ENCODE results near the gene GATM. TPM values are rescaled to one million over a fixed set of nuclear protein-coding genes. Genes with fewer than 3 reads are reported as not detected.
A peak's percentile ranks its signal among the peaks of the same experiment; 100 is the strongest.

GATM gene, protein sequence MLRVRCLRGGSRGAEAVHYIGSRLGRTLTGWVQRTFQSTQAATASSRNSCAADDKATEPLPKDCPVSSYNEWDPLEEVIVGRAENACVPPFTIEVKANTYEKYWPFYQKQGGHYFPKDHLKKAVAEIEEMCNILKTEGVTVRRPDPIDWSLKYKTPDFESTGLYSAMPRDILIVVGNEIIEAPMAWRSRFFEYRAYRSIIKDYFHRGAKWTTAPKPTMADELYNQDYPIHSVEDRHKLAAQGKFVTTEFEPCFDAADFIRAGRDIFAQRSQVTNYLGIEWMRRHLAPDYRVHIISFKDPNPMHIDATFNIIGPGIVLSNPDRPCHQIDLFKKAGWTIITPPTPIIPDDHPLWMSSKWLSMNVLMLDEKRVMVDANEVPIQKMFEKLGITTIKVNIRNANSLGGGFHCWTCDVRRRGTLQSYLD
- 35.6 TPM for total RNA-seq
- long read RNA-seq, transcript GATM-201 (9 exons, 2,597 nt): major isoform, 38 of 42 reads
- long read RNA-seq, partial matches to known transcripts: 0 of 42 reads
- long read RNA-seq, other reads (novel, unspliced or antisense): 3 of 42 reads

DNA sequence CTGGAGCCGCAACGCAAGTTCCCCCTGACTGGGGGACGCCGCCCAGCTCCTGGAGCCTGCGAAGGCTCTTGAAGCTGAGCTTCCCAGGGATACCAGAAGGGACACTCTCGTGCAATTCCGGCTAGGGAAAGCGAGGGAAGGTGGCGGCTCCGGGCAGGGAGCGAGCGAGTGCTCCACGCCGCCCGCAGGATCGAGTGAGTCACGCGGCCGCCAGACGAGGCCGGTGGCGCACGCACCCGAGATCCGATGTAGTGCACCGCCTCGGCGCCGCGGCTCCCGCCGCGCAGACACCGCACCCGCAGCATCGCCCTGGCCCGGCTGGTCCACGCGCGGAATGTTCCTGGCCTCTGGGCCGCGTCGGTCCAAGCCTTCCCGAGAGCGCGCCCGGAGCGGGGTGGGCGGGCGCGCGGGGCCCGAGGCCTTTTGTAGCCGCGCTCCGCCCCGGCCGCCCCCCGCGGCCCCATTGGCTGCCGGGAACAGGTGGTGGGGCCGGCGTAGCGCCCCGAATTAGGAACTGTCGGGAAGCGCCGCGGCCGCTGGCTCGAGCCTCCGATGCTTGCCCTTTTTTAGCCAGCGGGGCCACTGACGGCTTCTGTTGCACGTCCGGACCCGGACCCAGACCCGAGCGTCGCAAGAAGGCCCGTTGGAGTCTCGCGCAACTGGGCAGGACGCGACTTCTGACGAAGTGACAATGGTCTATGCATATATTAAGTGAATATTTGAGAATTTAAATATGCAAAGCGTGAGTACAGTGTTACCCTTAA is at the start of gene GATM:
Gene GATM, minus strand, starts transcription at position 396 of the 764 bp plus-strand sequence. Its CDS starts 91 bp downstream, at position 305.
- intact Hi-C loops (cut with DNase I): no loop called here
- ATAC-seq (ENCODE audit: poor library complexity): peak; percentile 97
- peak; percentile 89 for DNase-seq

DNA sequence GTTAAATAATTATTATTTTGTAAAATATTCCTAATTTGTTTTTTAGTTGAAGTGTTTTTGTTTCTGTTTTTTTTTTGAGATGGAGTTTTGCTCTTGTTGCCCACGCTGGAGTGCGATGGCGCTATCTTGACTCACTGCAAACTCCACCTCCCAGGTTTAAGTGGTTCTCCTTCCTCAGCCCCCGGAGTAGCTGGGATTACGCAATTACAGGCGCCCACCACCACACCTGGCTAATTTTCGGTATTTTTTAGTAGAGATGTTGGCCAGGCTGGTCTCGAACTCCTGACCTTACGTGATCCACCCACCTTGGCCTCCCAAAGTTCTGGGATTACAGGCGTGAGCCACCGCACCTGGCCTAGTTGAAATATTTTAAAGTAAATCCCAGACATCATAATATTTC is 48.7 kb upstream of the GATM start:
- intact Hi-C loops (cut with DNase I): no loop called here
- no peak for ATAC-seq (ENCODE audit: poor library complexity)
- DNase-seq: no peak

DNA sequence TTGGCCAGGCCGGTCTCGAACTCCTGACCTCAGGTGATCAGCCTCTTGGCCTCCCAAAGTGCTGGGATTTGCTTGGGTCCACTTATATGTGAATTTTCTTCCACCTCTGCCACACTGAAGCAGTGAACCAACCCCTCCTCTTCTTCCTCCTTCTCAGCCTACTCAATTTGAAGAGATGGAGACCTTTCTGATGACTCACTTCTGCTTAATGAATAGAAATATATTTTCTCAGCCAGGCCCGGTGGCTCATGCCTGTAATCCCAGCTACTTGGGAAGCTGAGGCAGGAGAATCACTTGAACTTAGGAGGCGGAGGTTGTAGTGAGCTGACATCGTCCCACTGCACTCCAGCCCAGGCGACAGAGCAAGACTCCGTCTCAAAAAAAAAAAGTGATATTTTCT is 46.8 kb upstream of the GATM start:
- DNase-seq: no peak
- intact Hi-C loops (cut with DNase I): no loop called here
- no peak for ATAC-seq (ENCODE audit: poor library complexity)

DNA sequence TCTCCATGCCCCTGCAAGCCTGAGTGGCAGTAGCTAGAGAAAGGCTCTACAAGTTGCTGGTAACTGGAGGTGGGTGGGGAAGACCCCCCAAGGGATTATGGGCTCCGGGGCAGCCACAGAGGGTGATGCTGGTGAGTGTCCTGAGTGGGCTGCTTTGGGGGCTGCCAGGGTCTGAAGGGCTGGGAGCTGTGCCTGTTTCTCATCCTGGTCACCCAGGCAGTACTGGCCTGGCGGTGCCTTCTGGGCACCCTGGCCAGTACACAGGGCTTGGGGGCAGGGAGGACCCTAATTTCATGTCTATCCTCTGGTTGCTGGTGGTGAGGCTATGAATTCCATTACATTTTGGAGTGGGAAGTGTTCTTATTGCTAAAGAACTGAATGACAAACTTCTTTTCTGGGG is 46.1 kb upstream of the GATM start:
- DNase-seq (no peak), ATAC-seq (ENCODE audit: poor library complexity) (no peak)
- intact Hi-C loops (cut with DNase I): no loop called here

DNA sequence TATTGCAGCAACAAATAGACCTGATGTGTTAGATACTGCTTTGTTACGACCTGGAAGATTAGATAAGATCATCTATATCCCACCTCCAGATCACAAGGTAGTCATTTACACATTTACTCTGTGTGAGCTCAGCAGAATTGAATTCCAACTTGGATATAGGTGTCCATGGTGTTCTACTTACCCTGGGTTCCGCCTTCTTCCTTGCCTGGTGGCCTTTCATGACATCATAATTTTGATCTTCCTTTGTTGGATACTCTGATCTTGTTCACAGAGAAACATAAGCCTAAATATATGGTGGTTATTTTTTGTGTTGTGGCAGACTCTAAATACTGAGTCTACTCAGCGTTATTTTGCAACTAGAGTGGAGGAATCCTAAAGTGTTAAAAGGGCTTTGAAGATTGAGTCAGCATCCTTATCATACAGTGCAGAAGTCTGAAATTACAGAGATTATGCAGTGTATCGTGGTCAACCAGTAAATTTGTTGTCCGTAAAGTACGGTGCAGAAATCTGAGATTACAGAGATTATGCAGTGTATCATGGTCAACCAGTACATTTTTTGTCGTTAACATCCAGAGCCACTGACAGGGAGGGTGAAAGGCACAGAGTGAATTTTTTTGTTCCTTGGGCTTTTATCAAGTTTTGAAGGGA is 39.1 kb upstream of the GATM start:
- DNase-seq (no peak), ATAC-seq (ENCODE audit: poor library complexity) (no peak)
- intact Hi-C loops (cut with DNase I): no loop called here

DNA sequence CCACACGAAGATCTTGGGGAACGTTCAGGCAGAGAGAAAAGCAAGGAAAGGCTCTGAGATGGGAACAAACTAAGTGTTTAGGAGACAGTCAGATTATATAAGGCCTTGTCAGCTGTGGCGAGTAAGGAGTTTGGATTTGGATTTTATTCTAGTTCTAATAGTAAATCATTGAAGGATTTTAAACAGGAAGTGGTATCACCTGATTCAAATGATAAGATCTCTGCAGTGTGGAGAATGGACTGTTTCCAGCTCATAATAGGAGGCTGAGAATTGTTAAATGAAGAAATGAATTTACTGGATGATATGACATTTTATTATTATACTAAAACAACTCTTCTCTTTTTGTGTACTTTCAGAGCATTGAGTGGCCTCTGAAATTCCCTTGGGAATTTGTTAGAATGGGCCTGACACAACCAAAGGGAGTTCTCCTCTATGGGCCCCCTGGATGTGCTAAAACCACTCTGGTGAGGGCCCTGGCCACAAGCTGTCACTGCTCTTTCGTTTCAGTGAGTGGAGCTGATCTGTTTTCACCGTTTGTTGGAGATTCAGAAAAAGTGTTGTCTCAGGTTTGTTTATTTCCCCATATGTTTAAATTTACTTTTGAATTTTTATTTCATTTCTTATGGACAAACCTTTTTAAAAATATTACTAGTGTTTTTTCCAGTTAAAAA is 36.0 kb upstream of the GATM start:
- intact Hi-C loops (cut with DNase I): no loop called here
- DNase-seq (no peak), ATAC-seq (ENCODE audit: poor library complexity) (no peak)

DNA sequence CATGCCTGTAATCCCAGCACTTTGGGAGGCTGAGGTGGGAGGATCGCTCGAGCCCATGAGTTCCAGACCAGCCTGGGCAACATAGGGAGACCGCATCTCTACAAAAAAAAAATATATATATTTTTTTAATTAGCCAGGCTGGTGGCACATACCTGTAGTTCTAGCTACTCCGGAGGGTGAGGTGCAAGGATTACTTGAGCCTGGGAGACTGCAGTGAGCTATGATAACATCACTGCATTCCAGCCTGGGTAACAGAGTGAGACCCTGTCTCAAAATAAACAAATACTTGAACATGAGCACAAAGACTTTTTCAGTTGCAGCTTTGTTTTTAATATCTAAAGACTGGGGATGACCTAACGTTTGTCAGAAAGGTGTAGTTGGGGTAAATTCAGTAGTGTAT is 31.3 kb upstream of the GATM start:
- intact Hi-C loops (cut with DNase I): no loop called here
- ATAC-seq (ENCODE audit: poor library complexity) (no peak), DNase-seq (no peak)

DNA sequence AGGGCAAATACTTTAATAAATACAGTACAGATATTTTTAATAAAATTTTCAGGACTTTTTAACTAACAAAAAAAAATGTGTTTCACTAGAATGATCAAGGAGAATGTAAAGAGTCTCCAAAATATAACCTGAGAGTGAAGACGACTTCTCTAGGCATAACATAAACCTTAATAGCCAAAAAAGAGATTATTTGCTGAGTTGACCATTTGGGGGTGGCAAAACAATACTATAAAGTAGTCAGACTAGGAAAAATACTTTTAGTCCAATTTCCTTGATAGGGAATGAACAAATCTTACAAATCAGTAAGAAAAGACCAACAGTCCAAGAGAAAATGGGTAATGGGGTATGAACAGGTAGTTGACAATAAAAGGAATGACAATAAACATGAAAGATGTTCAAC is 29.4 kb upstream of the GATM start:
- DNase-seq (no peak), ATAC-seq (ENCODE audit: poor library complexity) (no peak)
- intact Hi-C loops (cut with DNase I): no loop called here

DNA sequence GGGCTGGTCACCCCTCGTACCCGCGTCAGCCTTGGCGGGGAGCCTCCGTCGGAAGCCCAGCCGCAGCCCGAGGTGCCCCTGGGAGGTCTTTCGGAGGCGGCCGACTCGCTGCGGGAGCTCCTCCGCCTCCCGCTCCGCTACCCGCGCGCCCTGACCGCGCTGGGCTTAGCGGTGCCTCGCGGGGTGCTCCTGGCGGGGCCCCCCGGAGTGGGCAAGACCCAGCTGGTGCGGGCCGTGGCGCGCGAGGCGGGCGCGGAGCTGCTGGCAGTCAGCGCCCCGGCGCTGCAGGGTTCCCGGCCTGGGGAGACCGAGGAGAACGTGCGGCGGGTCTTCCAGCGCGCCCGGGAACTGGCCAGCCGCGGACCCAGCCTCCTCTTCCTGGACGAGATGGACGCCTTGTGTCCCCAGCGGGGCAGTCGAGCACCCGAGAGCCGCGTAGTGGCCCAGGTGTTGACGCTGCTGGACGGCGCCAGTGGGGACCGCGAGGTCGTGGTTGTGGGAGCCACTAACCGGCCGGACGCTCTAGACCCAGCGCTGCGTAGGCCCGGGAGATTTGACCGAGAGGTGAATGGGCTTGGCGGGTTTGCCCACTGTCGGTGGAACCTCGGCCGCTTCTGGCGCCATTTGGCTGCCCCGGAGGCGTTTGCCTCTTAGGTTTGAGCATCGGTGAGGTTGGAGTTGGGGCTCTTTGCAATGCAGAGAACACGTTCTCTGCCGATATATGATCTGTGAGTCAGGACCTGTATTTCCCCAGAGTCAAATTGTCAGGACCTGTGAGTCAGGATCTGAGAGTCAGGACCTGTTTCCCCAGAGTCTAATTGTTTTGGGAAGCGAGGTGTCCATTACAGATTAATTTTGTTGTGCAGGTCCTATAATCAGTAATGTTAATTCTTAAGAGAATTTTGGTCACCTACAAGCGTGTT is 24.9 kb upstream of the GATM start:
- ATAC-seq (ENCODE audit: poor library complexity) (peak; percentile 40), DNase-seq (peak; percentile 54)
- intact Hi-C loops (cut with DNase I): loop anchor here (5.0 kb wide), 1 partner anchor 201 kb away; no protein-coding TSS in a partner anchor

DNA sequence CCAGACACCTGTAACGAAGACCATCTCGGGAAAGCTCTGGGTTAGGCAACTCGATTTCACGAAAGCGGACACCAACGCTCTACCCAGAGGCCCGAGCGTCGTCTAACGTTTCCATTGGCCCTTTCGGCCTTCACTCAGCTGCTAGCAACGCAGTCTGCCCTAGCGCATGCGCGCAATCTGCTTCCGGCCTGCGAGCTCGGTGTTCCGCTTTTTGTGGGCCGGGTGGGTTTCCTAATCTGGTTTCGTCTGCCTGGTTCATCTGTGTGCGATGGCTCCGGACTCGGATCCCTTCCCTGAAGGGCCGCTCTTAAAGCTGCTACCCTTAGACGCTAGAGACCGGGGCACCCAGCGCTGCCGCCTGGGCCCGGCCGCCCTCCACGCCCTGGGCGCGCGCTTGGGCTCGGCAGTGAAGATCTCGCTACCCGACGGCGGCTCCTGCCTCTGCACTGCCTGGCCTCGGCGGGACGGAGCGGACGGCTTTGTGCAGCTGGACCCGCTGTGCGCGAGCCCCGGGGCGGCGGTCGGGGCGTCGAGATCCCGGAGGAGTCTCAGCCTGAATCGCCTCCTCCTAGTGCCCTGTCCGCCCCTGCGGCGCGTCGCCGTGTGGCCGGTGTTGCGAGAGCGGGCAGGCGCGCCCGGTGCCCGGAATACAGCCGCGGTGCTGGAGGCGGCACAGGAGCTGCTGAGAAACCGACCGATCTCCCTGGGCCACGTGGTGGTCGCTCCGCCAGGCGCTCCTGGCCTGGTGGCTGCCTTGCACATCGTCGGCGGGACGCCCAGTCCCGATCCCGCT is 24.0 kb upstream of the GATM start:
- intact Hi-C loops (cut with DNase I): loop anchor here (5.0 kb wide), 1 partner anchor 200 kb away; no protein-coding TSS in a partner anchor
- peak; percentile 98 for ATAC-seq (ENCODE audit: poor library complexity)

DNA sequence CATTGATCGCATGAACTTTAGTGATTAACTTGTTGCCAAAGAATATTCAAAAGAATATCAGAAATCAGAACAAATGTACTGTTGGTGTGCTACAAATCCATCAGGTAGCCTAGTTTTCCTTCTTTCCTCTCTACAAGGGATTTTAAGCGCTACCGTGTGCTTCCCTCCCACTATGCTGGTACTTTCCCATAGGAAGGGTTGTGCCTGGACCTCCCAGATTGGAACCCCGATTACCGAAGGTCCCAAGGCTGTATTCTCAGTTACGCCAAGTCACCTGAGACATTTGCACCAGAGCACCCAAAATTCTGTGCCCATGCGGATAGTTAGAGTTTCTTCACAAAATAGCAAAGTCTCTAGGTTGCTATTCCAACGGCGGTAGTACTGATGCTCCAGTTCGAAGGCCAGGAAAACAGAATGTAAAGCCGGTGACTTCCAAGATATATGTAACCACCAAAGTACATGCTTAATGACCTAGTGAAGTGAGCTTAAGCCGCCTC is 23.4 kb upstream of the GATM start:
- ATAC-seq (ENCODE audit: poor library complexity) (peak; percentile 30), DNase-seq (no peak)
- intact Hi-C loops (cut with DNase I): loop anchor here (5.0 kb wide), 1 partner anchor 199 kb away; no protein-coding TSS in a partner anchor

More for the DNA sequence above, 24.0 kb upstream of the GATM start:
- peak; percentile 97 for DNase-seq

DNA sequence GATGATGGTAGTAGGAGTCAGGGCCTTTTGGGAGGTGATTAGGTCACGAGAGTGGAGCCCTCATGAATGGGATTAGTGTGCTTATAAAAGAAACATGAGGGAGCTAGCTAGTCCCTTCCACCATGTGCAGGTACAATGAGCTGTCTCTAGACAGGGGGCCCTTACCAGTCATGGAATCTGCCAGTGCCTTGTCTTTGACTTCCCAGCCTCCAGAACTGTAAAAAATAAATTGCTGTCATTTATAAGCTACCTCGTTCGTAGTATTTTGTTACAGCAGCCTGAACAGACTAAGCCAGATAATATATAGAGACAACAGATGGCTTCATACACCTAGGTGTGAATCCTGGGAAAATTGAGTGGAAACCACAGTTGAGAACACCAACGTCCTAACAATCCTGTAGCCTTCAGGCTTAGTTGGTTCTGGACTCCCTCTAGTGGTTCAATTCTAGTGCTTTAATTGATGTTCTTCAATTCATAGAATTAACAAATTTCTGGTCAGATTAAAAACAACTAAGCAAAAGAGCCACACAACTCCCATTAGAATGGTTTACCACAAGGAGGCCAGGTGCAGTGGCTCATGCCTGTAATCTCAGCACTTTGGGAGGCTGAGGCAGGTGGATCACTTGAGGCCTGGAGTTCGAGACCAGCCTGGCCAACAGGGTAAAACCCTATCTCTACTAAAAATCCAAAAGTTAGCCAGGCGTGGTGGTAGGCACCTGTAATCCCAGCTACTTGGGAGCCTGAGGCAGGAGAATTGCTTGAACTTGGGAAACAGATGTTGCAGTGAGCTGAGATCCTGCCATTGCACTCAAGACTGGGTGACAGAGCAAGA is 21.3 kb upstream of the GATM start:
- no peak for DNase-seq
- intact Hi-C loops (cut with DNase I): loop anchor here (2.0 to 5.0 kb wide), 2 partner anchors 89 to 197 kb away; no protein-coding TSS in a partner anchor
- no peak for ATAC-seq (ENCODE audit: poor library complexity)

DNA sequence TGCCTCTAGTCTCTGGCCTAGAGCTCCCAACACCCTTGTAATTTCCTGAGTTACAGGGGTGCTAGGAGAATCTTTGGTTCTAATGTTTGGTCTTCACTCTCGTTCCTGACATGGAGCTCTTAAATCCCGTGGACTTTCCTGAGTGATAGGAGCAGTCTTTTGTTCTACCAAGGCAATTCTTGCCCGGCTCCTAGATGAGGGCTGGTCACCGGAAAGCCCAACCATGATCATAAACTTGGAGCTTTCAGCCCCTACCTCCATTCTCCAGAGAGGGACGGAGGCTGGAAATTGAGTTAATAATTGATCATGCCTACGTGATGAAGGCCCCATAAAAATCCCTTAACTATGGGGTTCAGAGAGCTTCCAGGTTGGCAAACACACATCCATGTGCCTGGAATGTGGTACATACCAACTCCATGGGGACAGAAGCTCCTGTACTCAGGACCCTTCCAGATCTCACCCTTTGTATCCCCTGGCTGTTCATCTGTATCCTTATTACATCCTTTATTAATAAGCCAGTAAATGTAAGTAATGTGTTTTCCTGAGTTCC is 18.8 kb upstream of the GATM start:
- ATAC-seq (ENCODE audit: poor library complexity) (no peak), DNase-seq (no peak)
- intact Hi-C loops (cut with DNase I): no loop called here

DNA sequence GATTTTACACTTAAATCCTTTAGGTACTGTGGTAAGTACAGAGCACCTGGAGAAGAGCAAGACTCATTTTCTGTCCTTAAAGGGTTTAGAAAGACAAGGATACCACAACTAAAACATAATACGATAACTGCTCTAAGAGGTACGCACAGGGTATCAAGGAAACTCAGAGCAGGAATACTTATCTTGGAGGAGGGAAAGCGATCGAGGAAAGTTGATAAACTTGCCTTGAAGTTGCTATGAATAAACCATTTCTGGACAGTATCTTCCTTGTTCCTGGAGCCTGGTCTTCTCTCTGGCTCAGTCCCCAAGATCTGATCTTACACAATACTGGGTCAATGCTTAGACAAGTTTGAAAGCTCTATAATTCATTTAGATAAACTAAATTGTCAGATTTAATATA is 17.6 kb upstream of the GATM start:
- DNase-seq: no peak
- intact Hi-C loops (cut with DNase I): no loop called here
- ATAC-seq (ENCODE audit: poor library complexity): no peak

DNA sequence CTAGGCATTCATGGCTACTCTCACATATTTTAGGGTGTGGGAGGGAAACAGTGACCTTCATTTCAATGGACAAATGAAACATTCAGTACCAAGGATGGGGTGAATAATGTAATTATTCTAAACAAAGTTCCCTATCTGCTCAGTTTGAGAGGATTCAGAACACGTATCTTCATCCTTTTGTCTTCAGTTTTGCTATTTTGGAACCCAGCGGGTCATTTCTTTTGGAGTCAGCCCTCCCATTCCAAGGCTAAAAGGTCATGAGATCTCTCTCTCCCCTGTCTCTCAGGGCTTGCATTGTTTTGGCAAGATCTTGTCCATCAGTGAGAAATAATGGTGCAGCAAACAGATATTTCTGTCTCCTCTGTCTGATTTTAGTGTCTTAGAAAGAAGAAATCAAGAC is 16.3 kb upstream of the GATM start:
- intact Hi-C loops (cut with DNase I): no loop called here
- no peak for DNase-seq
- no peak for ATAC-seq (ENCODE audit: poor library complexity)

DNA sequence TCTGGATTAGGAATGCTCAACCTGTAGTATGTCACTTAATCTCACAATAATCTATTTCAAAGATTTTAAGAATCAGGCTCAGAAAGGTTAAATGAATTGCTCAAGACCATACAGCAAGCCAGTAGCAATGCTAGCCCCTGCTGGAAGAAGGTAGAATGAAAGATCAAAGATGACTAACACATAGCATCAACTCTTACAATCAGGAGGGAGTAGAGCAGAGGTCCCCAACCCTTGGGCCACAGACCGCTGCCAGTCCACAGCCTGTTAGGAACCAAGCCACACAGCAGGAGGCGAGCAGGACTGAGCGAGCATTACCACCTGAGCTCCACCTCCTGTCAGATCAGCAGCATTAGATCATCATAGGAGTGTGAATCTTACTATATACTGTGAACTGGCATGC is 15.5 kb upstream of the GATM start:
- DNase-seq: no peak
- intact Hi-C loops (cut with DNase I): no loop called here
- ATAC-seq (ENCODE audit: poor library complexity): no peak
